ENCODE data around the gene HYAL2.

HYAL2 gene

GRCh38 chr3:50340147-50340447 is 17.6 kb upstream of the HYAL2 start:
- peaks cover 21% of the 10 kb centered on the region for H3K79me2 ChIP-seq (ENCODE audit: insufficient read depth, low read length)
- no peak overlapping the region for H2AFZ ChIP-seq (ENCODE audit: low read depth, low read length, severe bottlenecking)
- no peak overlapping the region for H3K9ac ChIP-seq (ENCODE audit: low read length)
- TF ChIP-seq, protein P1, sequence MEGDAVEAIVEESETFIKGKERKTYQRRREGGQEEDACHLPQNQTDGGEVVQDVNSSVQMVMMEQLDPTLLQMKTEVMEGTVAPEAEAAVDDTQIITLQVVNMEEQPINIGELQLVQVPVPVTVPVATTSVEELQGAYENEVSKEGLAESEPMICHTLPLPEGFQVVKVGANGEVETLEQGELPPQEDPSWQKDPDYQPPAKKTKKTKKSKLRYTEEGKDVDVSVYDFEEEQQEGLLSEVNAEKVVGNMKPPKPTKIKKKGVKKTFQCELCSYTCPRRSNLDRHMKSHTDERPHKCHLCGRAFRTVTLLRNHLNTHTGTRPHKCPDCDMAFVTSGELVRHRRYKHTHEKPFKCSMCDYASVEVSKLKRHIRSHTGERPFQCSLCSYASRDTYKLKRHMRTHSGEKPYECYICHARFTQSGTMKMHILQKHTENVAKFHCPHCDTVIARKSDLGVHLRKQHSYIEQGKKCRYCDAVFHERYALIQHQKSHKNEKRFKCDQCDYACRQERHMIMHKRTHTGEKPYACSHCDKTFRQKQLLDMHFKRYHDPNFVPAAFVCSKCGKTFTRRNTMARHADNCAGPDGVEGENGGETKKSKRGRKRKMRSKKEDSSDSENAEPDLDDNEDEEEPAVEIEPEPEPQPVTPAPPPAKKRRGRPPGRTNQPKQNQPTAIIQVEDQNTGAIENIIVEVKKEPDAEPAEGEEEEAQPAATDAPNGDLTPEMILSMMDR (IDR thresholded peaks at IDR 0.05; ENCODE audit: insufficient read depth, low read length, poor library complexity, severe bottlenecking) = no peak
- TF ChIP-seq EZH2phosphoT487 (conservative IDR thresholded peaks at IDR 0.05; ENCODE audit: low read length) = no peak
- no peak overlapping the region for H3K4me2 ChIP-seq (ENCODE audit: low read depth, low read length, poor library complexity, severe bottlenecking)
- H3K27me3 ChIP-seq (ENCODE audit: low read length) = no peaks in the 10 kb centered on the region
- H3K36me3 ChIP-seq (ENCODE audit: low read length) = no peaks in the 10 kb centered on the region
- no peaks in the 10 kb centered on the region for H3K9me3 ChIP-seq (ENCODE audit: insufficient read depth, low read length)
- H3K9me2 ChIP-seq (replicated peaks; ENCODE audit: insufficient read depth, low read length) = no peaks in the 10 kb centered on the region
- H3F3A ChIP-seq (ENCODE audit: insufficient read depth) = peaks cover 12% of the 10 kb centered on the region; the same call in 1 of the 2 replicates
- H3K4me3 ChIP-seq (ENCODE audit: insufficient read depth, low read length, poor library complexity, severe bottlenecking) = no peak overlapping the region
- H4K20me1 ChIP-seq (ENCODE audit: low read depth, low read length) = no peaks in the 10 kb centered on the region; the same call in 1 of the 2 replicates
- no peak overlapping the region for H3K27ac ChIP-seq (ENCODE audit: low read depth, low read length)

GRCh38 chr3:50339485-50340146 is 17.1 kb upstream of the HYAL2 start:
- Histone ChIP-seq H2AFZ (ENCODE audit: low read depth, low read length, severe bottlenecking) (no peak overlapping the region), H3K27me3 (ENCODE audit: low read length) (no peaks in the 10 kb centered on the region), H3F3A (ENCODE audit: insufficient read depth) (peaks cover 12% of the 10 kb centered on the region; the same call in 1 of the 2 replicates), H3K36me3 (ENCODE audit: low read length) (no peaks in the 10 kb centered on the region), H3K9ac (ENCODE audit: low read length) (no peak overlapping the region), H3K4me3 (ENCODE audit: insufficient read depth, low read length, poor library complexity, severe bottlenecking) (no peak overlapping the region), H3K9me3 (ENCODE audit: insufficient read depth, low read length) (no peaks in the 10 kb centered on the region), H3K27ac (ENCODE audit: low read depth, low read length) (no peak overlapping the region), H3K9me2 (replicated peaks; ENCODE audit: insufficient read depth, low read length) (no peaks in the 10 kb centered on the region), H4K20me1 (ENCODE audit: low read depth, low read length) (no peaks in the 10 kb centered on the region; the same call in 1 of the 2 replicates), H3K79me2 (ENCODE audit: insufficient read depth, low read length) (peaks cover 25% of the 10 kb centered on the region), H3K4me2 (ENCODE audit: low read depth, low read length, poor library complexity, severe bottlenecking) (no peak overlapping the region)
- TF ChIP-seq, protein P1 (IDR thresholded peaks at IDR 0.05; ENCODE audit: insufficient read depth, low read length, poor library complexity, severe bottlenecking) = no peak
- no peak for TF ChIP-seq EZH2phosphoT487 (conservative IDR thresholded peaks at IDR 0.05; ENCODE audit: low read length)

DNA sequence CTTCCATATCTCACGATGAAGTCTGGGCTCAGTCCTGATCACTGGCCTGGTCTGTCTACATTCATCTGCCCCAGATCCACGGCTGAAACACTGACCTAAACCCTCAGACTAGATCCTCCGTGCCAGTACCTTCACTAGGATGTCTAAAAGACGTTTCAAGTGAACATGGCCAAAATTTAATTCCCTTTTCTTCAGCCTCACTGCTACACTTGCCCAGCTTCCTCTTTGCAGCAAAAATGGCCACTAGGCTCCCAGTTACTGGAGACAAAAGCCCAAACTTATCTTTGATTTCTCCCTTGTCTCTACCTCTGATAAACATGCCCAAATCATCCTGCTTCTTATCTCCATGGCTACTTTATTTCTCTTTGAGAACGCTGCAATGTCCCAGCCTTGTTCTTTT is 16.4 kb upstream of the HYAL2 start:
- no peaks in the 10 kb centered on the region for H3K36me3 ChIP-seq (ENCODE audit: low read length)
- H3K4me2 ChIP-seq (ENCODE audit: low read depth, low read length, poor library complexity, severe bottlenecking) = peak overlapping the region; percentile 81
- H3K27ac ChIP-seq (ENCODE audit: low read depth, low read length) = no peak overlapping the region
- H4K20me1 ChIP-seq (ENCODE audit: low read depth, low read length) = no peaks in the 10 kb centered on the region; the same call in 1 of the 2 replicates
- TF ChIP-seq, protein P1 (IDR thresholded peaks at IDR 0.05; ENCODE audit: insufficient read depth, low read length, poor library complexity, severe bottlenecking) = no peak
- TF ChIP-seq EZH2phosphoT487 (conservative IDR thresholded peaks at IDR 0.05; ENCODE audit: low read length) = no peak
- no peaks in the 10 kb centered on the region for H3K9me2 ChIP-seq (replicated peaks; ENCODE audit: insufficient read depth, low read length)
- no peak overlapping the region for H3K4me3 ChIP-seq (ENCODE audit: insufficient read depth, low read length, poor library complexity, severe bottlenecking)
- no peaks in the 10 kb centered on the region for H3K27me3 ChIP-seq (ENCODE audit: low read length)
- H3K79me2 ChIP-seq (ENCODE audit: insufficient read depth, low read length) = peaks cover 32% of the 10 kb centered on the region
- no peak overlapping the region for H2AFZ ChIP-seq (ENCODE audit: low read depth, low read length, severe bottlenecking)
- H3F3A ChIP-seq (ENCODE audit: insufficient read depth) = peaks cover 12% of the 10 kb centered on the region; the same call in 1 of the 2 replicates
- peak overlapping the region; percentile 88; the same call in 1 of the 2 replicates for H3K9ac ChIP-seq (ENCODE audit: low read length)
- H3K9me3 ChIP-seq (ENCODE audit: insufficient read depth, low read length) = no peaks in the 10 kb centered on the region
